Fibroblast of skin of abdomen (primary cell): ENCODE results near the gene UNC5B.

Experiments
- DNase-seq: peaks from one replicate; pipeline ENCODE4 v3.0.0-alpha.2; 2013

Gene UNC5B

DNA sequence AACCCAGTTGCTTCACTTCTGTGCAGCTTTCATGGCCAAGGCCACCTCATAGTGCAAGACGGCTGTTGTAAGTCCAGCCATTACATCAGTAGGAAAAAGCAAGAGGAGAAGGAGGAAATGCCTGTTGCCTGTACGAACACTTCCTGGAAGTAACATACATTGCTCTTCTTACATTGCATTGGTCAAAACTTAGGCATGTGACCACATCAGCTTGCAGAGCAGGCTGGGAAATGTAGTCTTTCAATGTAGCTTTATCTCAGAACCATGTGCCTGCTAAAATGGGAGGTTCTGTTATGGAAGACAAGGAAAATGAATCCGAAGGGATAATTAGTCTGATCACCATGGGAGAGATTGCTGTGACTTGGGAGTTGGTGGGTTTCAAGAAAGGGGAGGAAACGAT lies 111.0 kb downstream of the UNC5B start:
- no peak for DNase-seq

DNA sequence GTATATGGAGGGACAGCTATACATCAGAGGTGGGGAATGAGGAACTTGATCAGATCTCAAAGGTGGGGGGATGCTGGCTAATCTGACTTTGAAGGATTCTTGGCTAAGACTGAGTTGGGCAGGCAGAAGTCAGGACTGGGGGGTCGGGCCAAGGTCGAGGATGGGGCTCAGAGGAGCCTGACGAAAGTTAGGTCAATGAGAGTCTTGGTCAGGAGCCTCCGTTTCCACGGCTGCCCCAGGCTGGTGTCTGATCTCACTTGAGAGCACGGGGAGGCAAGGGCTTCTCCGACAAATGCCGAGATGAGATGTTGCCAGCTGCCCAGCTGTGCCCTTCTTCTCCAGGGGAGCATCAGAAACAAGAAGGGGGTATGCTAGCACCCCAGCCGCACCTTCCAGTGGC lies 112.4 kb downstream of the UNC5B start:
- no peak for DNase-seq

- DNase-seq, result no peak
Measured at GRCh38 chr10:71325267-71325666, 112.9 kb downstream of the UNC5B start.

GRCh38 chr10:71326464-71326881 lies 114.1 kb downstream of the UNC5B start:
- no peak for DNase-seq

- no peak for DNase-seq
Measured at GRCh38 chr10:71330789-71331404, 118.5 kb downstream of the UNC5B start.

DNA sequence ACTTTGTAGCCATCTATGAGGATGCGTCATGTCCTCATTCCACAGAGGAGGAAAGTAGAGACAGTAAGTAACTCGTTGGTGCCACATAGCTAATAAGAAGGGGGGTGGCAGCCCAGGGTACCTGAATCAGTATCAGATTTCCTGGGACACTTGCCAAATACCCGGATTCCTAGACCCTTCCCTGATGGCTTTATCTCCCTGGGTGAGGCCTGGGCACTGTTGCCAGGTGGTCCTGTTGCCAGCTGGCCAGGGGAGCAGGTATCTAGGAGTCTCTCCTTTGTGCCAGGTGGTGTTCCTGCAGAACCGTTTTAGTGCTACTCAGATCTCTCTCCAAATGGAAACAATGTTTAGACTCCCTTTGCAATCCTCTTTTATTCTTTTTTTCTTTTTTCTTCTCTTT lies 119.4 kb downstream of the UNC5B start:
- no peak for DNase-seq

GRCh38 chr10:71332466-71332865 lies 120.1 kb downstream of the UNC5B start:
- DNase-seq, result no peak

DNA sequence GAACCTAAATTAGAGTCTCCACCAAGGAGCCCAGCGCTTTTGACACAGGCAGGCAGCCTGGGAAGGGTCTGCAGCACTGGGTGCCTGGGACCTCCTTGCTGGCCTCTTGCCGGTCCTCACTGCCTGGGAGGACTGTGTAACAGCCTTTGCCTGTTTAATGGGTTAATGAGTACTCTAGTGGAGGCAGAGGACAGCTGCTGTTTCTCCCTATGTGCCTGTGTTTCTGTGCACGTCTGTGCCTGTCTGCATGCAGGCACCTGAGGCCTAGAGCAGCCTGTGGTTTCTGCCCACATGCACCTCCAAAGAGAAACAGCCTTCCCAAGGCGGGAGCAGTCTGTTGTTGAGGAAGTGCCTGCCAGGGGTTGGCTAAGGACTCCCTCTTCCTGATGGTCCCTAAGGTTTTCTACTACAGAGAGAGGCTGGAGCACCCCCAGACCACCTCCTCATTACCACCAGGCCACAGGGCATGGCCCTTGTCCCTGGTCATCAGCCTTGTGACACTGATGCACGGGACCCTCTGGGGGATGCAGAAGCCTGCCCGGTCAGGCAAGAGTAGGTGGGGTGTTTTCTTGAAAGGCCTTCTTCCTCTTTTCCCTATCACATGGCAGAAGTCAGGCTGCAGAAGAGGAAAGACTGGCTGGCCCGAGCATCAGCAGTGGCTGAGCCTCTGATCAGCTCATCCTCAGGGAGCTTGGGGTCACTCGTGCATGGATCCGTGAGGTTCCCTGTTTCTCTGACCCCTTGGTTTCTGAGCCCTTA lies 120.9 kb downstream of the UNC5B start:
- no peak for DNase-seq

GRCh38 chr10:71334221-71334791 lies 121.9 kb downstream of the UNC5B start:
- DNase-seq, result no peak

DNA sequence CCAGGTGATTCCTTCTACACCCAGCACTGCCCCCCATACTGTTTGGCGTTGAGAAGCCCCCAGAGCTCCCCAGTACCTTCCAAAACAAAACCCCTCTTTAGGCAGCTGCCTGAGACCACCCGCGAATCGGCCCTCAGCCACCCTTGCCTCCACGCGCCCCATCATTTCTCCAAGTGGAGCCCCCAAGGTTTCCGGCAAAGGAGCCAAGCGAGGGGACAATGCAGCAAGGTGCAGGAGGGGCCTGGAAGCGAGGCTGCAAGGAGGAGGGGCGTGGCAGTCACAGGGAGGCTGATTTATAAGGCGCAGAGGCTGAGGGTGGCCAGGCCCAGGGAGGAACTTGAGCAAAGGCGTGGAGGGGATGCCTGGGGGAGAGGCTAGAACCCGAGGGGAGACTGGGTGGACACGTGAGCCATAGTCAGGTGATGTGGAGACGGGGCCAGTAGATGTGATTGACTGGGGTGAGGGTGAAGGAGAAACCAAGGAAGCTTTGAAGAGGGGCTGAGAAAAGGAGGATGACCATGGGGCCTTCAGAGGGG lies 122.9 kb downstream of the UNC5B start:
- no peak for DNase-seq

DNA sequence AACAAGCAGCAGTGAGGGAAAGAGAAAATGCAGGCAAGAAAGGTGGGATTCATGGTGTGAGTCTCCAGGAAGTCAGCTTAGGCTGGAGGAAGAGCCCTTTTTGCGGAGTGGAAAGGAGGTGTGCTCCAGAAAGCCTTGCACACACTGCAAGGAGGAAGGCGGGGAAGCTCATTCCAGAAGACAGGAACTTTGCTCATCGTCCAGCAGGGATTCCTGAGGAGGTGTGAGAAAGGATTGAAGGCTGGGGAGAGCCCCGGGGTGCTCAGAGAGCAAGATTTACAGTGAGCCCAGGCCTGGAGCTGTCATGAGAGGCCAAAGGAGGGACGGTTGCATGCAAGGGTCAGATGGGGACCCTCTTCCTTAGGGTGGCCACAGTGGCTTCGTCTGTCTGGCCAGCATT lies 124.3 kb downstream of the UNC5B start:
- DNase-seq, result no peak

DNA sequence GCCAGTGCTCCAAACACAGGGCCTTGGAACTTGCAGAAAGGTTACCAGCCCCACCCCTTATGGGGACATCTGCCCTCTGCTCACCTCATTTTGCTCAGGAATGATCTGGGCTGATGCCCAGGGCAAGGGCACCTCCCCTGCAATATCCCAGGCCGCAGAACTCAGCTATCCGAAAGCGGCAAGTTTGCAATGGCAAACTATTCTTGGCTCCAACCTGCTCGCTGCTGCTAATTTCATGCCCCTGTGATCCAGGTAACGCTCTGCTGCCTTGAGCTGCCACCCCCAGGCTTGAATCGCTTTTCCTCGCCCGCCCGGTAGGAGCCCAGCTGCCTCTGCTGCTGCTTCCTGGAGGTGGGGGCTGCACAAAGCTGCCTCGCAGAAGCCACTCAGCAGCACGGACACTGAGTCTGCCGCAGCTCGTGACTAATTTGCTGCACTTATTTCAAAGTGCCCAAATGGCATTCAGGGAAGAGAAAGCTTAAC lies 124.9 kb downstream of the UNC5B start:
- DNase-seq, result no peak

DNA sequence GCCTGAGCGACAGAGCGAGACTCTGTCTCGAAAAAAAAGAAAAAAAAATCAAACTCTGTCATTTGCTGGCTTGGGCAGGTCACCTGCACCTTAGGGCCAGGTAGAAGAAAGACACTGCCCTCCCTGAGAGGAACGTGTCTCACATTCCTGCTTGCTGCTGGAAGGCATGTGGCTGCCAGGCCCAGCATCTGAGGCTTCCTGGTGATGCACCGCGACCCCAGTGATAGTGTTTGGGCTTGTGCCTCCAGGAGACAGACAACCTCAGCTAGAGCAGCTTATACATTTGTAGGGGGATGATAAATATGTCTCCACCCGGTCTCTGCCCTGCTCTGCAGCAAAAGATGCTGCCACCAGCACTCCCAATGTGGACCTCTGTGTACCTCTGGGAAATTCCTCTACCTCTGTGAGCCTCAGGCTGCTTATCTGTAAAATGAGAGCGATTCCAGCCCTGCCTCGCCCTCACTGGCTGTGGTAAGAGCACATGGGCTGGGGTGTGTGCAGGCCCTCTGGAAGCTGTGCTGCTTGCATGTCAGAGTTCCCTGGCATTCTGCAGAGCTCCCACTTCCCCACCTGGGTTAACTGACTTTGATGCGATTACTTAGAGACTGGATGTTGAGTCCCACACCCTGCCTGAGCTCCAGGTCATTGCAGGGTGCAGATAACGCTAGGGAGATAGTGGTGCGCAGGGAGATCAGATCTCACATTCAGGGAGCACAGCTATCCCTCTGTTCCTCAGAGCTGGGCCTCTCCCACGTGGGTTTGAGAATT lies 126.5 kb downstream of the UNC5B start:
- no peak for DNase-seq

DNA sequence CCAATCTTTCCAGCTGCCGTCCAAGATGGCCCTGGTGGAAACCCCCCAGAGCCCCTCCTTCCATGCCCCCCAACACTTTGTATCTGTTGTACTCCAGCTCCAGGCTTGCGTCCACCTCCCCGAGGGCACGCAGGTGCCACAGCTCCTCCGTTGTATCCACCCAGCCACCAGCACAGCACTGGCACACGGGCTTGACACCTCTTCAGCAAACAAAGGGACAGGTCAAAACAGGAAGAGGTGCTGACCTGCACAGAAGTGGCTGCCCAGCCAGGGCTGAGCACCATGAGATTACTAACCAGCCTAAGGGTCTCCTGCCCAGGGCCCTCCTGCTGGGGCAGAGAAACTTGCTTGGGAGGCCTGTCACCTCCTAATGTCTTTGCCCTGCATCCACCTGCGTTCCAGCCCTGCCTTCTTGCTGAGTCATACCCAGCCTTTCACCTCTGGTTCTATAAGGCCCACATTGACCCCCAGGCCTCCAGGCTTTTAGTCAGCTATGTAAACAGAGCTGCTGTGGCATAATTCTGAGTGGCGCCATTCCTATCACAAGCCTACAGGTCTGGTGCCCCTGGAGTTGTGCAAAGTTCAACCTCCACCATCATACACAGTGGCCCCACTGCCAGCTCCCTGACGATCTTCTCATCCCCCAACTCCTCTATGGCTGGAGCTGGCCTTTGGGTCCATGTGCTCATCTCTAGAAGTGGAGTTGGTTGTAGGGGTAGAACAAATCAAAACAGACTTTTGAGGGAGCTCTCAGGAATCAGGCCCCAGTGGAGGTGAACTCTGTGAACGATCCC lies 127.6 kb downstream of the UNC5B start:
- no peak for DNase-seq

- no peak for DNase-seq
Measured at GRCh38 chr10:71342573-71343391, 130.4 kb downstream of the UNC5B start.

GRCh38 chr10:71343392-71343773 lies 131.0 kb downstream of the UNC5B start:
- peak; percentile 48 for DNase-seq

GRCh38 chr10:71344154-71344925 lies 132.0 kb downstream of the UNC5B start:
- DNase-seq, result no peak

DNA sequence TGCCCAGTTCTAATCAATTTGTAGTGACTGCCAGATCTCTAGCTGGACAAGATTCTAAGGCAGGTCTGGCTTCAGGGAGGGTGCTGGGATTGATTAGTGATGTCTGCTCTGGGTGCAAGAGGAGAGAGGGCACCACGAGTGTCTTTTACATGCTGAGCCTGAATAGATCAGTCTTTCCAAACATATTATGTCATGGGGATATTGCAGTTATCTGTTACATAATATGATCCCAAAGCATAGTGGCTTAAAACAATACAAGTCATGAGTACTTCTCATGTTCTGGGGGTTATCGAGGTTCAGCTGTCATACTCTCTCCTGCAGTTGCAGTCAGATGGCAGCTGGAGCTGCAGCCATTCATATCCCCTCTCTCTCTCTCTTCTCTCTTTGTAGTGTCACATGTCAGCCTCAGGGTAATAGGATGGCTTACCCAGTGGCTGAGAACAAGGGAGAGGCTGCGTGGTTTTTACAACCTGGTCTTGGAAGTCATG lies 132.7 kb downstream of the UNC5B start:
- DNase-seq, result no peak

DNA sequence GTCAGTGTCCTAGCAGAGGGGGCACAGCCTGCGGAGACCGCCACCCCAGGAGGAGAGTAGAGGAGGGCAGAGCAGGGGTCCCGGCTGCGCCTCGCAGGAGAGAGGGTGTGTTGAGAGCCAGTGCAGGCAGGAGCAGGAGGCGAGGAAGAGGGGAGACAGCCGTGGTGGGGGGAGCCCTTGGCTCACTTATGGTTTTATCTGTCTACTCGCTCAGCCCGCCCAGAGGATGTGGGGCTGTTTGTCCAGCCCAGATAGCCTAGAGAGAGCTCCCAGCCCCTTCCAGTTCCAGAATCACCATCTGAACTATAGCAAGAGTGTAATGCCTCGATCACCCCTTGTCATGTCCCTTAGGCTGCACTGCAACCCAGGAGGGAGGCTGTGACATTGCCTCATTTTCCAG lies 133.3 kb downstream of the UNC5B start:
- no peak for DNase-seq

GRCh38 chr10:71346731-71347130 lies 134.4 kb downstream of the UNC5B start:
- DNase-seq, result no peak
